Left lung (tissue), 10 donors: ENCODE results near the gene TP53INP2. TPM values are rescaled to one million over a fixed set of nuclear protein-coding genes. Genes with fewer than 3 reads are reported as not detected.

Source experiments
- ATAC-seq: fragments of 200-7000 bp; cut with Tn5 transposase; one replicate; pipeline ENCODE4 v1.9.1; 2020; ENCODE audit warnings: moderate library complexity
- DNase-seq, 4 donors: peaks; one replicate each; pipeline ENCODE4 v3.0.0-alpha.2; 2013 to 2020
- H3K27ac ChIP-seq, 2 donors: fragments of 200-600 bp; sonication (generic) in 1 of 2; one replicate each; pipeline versions ENCODE4 v1.5.0 to v1.8.0; 2020 to 2021
- H3K27me3 ChIP-seq, 2 donors: fragments of 200-600 bp; sonication (generic) in 1 of 2; one replicate each; pipeline versions ENCODE4 v1.5.0 to v1.8.0; 2020 to 2021
- H3K36me3 ChIP-seq, 2 donors: fragments of 200-600 bp; sonication (generic) in 1 of 2; one replicate each; pipeline versions ENCODE4 v1.5.0 to v1.8.0; 2020 to 2021
- H3K4me1 ChIP-seq, 2 donors: fragments of 200-600 bp; one replicate each; pipeline ENCODE4 v1.8.0; 2021
- H3K4me3 ChIP-seq, 2 donors: fragments of 200-600 bp; sonication (generic) in 1 of 2; one replicate each; pipeline versions ENCODE4 v1.5.0 to v1.8.0; 2020 to 2021; ENCODE audit warnings: mild to moderate bottlenecking in 1 of 2
- H3K9me3 ChIP-seq, 2 donors: fragments of 200-600 bp; sonication (generic) in 1 of 2; one replicate each; pipeline versions ENCODE4 v1.5.0 to v1.8.0; 2020 to 2021
- CTCF ChIP-seq, 2 donors: fragments of 200-600 bp; sonication (generic) in 1 of 2; IDR thresholded peaks; one replicate each; pipeline versions ENCODE4 v1.5.0 to v1.8.0; 2021; ENCODE audit warnings: antibody characterized with exemption in 2 of 2
- intact Hi-C, 2 donors: fragments of 100-400 bp; cut with DNase I; formaldehyde crosslinking; loops; one replicate each; pipeline versions ENCODE4 v1.11.2 to v1.14.2; 2022
- polyA plus RNA-seq, 6 donors: library from polyadenylated mRNA; unstranded; fragments of 120-200 nt; gene quantifications; one replicate each; pipeline ENCODE4 v1.2.1, GENCODE V29; 2013; ENCODE audit not compliant: insufficient read length in 6 of 6
- total RNA-seq, 2 donors: library from RNA; stranded (reverse); fragmentation: NEBNext Ultra II Directional; extraction: Animal tissue kit (Norgen Biotek cat#: 25700); gene quantifications; one replicate each; pipeline ENCODE4 v1.2.1, GENCODE V29; 2021
- donor health status: DM: no; HTN: yes; CAD: no.
- donor health status: DM: no; HTN: no; CAD: no.

Gene TP53INP2
- total and polyA plus RNA-seq, 8 donors: 5.8 to 41.5 (median 6.9) TPM

GRCh38 chr20:34673412-34673811, 30.7 kb upstream of the TP53INP2 start:
- no peaks in the 10 kb centered on the region for H3K27me3 ChIP-seq
- no peaks in the 10 kb centered on the region for H3K36me3 ChIP-seq
- TF ChIP-seq CTCF (IDR thresholded peaks at IDR 0.05): no peak
- no peak overlapping the region for H3K4me3 ChIP-seq
- peaks cover 0 to 22% of the 10 kb centered on the region in 2 donors for H3K4me1 ChIP-seq
- H3K27ac ChIP-seq: no peak overlapping the region
- intact Hi-C loops: no loop called here
- no peak for ATAC-seq
- no peaks in the 10 kb centered on the region for H3K9me3 ChIP-seq
- no peak for DNase-seq

DNA sequence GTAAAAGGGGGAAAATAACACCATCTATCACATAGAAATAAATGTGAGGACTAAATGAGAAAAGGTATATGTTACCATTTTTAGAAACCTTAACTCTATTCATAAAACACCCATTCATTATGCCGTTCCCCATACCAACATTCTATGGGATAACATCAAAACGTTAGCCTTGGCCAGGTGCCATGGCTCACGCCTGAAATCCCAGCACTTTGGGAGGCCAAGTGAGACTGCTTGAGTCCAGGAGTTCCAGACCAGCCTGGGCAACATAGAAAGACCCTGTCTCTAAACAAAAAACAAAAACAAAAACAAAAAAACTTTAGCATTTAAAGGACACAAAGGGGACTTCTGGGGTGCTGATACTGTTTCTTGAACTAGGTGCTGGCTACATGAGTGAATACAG, 28.6 kb upstream of the TP53INP2 start:
- TF ChIP-seq CTCF (IDR thresholded peaks at IDR 0.05): no peak
- H3K27ac ChIP-seq: peak overlapping the region in 1 of 2 donors; percentile 84
- H3K9me3 ChIP-seq: no peaks in the 10 kb centered on the region
- H3K4me3 ChIP-seq: no peak overlapping the region
- no peak for DNase-seq
- ATAC-seq: no peak
- H3K36me3 ChIP-seq: no peaks in the 10 kb centered on the region
- intact Hi-C loops: no loop called here
- H3K27me3 ChIP-seq: no peaks in the 10 kb centered on the region
- peaks cover 0 to 30% of the 10 kb centered on the region in 2 donors for H3K4me1 ChIP-seq

GRCh38 chr20:34675993-34676641, 28.0 kb upstream of the TP53INP2 start:
- Histone ChIP-seq H3K36me3 (no peaks in the 10 kb centered on the region), H3K27ac (peak overlapping the region; percentile 62 to 84), H3K9me3 (no peaks in the 10 kb centered on the region), H3K27me3 (no peaks in the 10 kb centered on the region), H3K4me1 (peaks cover 0 to 36% of the 10 kb centered on the region in 2 donors), H3K4me3 (peak overlapping the region; percentile 60 to 64)
- intact Hi-C loops: no loop called here
- ATAC-seq: peak; percentile 1
- TF ChIP-seq CTCF (IDR thresholded peaks at IDR 0.05): no peak
- DNase-seq: no peak

DNA sequence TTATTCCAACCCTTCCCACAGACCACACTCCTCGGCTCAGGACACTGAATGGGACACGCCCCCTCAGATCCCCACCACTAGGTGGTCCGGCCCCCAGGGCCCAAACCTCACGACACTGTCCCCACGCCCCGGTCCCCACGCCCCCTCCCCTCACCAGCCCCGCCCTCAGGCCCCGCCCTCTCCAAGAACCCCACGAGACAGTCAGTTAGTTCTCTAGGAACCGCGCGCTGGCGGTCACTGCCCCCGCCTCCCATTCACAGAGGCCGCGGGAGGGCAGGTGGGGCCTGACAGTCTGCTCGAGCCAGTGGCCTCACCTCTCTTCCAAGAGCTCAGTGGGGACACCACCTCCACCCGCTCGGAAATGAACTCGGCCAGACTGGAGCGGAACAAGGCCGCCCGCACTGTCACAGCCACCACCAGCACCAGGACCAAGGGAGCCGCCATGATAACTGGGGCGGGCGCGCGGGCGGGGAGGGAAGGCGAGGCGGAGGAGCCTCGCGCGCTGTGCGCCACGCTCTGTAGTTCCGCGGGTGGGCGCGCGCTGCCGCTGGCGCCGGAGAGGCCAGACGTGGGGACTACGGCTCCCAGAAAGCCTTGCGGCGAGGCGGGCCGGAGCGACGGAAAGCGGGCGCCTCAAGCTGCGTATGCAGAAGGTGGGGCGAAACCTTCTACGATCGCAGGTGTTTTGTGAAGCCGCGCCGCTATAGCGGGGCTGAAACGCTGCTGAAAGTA, 27.3 kb upstream of the TP53INP2 start, which contains the start of gene PIGU:
PIGU (minus strand) TSS at position 451 of the 732 bp plus-strand sequence; CDS start at position 444, 7 bp downstream.
- H3K27me3 ChIP-seq: no peaks in the 10 kb centered on the region
- peak; percentile 93 to 99 (median 96) for DNase-seq
- intact Hi-C loops: no loop called here
- peak within 1 kb of the TSS; percentile 62 to 84 for H3K27ac ChIP-seq
- peak; percentile 99 for ATAC-seq
- H3K4me3 ChIP-seq: peak within 1 kb of the TSS; percentile 60 to 64
- H3K36me3 ChIP-seq: no peaks in the 10 kb centered on the region
- H3K9me3 ChIP-seq: no peaks in the 10 kb centered on the region
- TF ChIP-seq CTCF (IDR thresholded peaks at IDR 0.05): peak in 1 of 2 donors; percentile 43
- H3K4me1 ChIP-seq: peaks cover 0 to 37% of the 10 kb centered on the region in 2 donors

DNA sequence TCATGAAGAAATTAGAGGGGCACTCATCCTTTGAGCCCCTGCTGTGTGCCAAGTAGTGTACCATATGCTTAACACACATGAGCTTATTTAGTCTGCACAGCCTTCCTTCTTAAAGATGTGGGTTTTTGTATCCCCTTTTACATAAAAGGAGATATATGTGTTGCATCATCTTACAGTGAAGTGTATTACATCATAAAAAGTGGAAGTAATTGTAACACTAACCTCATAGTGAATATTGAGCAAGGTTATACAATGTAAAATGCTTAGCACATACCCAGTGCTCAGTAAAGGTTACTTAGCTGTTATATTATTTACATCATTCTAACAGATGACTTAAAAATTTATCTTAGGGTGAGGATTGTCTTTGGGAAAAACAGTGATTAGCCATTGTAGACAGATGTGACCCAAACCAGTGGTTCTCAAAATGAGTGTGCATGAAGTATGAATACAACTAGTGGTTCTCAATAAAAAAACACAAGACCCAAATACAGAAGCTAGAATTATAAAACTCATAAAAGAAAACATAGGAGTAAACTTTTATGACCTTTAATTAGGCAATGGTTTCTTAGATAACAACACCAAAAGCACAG, 23.5 kb upstream of the TP53INP2 start:
- H3K27ac ChIP-seq: peak overlapping the region in 1 of 2 donors; percentile 42
- H3K27me3 ChIP-seq: no peaks in the 10 kb centered on the region
- no peak overlapping the region for H3K4me3 ChIP-seq
- peaks cover 0 to 30% of the 10 kb centered on the region in 2 donors for H3K4me1 ChIP-seq
- ATAC-seq (no peak), DNase-seq (no peak)
- TF ChIP-seq CTCF (IDR thresholded peaks at IDR 0.05): no peak
- H3K36me3 ChIP-seq: no peaks in the 10 kb centered on the region
- H3K9me3 ChIP-seq: no peaks in the 10 kb centered on the region
- intact Hi-C loops: no loop called here
